RWPE1 (cell line): ENCODE results near the gene PREPL.
"Not testable (repeated sequence)": the region's sequence is repeated elsewhere in the genome, so short reads cannot be mapped to it uniquely, and the experiment has no call there.

Experiments used
- CTCF ChIA-PET: fragments of 350-600 bp; sonication (Branson Sonifier 250); formaldehyde crosslinking; extraction: SDS; loops from one replicate; lab custom pipeline; 2021; lab: Yijun Ruan, JAX
- POLR2A ChIA-PET: fragments of 400-600 bp; formaldehyde crosslinking; extraction: SDS; loops from one replicate; lab custom pipeline; 2020; ENCODE audit warnings: antibody characterized with exemption; ENCODE audit not compliant: low non-redundant PET; lab: Yijun Ruan, JAX
- DNase-seq: peaks from one replicate; pipeline ENCODE4 v3.0.0; 2012; ENCODE audit warnings: low spot score
- H3K27ac ChIP-seq: fragments of 450-650 bp; 2 replicates; pipeline ENCODE4 v1.5.1; 2017
- TF ChIP-seq, protein P1 (sequence below): fragments of 450-650 bp; conservative IDR thresholded peaks from 2 replicates; pipeline ENCODE4 v1.5.1; 2017; ENCODE audit warnings: low read depth, mild to moderate bottlenecking

Gene PREPL

DNA sequence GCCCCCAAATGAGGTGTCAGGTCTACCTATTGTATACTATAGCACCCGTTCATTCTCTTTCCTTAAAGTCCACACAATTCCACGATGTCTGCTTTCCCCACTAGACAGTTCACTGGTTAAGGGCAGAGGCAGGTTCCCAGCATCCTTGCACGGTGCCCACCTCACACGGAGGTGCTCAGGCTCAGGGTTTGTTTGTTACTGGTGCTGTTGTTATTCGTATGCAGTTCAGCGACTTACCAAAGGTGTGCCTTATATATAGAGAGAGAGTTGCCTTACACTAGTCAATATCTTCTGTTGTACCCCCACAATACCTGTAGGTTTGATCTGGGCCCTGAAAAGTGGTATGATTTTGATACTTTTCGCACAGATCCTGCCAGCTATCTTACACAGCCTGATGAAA is 55.4 kb downstream of the PREPL start:
- POLR2A ChIA-PET: no interaction called here
- CTCF ChIA-PET: no interaction called here
- DNase-seq: no peak
- no peak overlapping the region for H3K27ac ChIP-seq
- TF ChIP-seq, protein P1, sequence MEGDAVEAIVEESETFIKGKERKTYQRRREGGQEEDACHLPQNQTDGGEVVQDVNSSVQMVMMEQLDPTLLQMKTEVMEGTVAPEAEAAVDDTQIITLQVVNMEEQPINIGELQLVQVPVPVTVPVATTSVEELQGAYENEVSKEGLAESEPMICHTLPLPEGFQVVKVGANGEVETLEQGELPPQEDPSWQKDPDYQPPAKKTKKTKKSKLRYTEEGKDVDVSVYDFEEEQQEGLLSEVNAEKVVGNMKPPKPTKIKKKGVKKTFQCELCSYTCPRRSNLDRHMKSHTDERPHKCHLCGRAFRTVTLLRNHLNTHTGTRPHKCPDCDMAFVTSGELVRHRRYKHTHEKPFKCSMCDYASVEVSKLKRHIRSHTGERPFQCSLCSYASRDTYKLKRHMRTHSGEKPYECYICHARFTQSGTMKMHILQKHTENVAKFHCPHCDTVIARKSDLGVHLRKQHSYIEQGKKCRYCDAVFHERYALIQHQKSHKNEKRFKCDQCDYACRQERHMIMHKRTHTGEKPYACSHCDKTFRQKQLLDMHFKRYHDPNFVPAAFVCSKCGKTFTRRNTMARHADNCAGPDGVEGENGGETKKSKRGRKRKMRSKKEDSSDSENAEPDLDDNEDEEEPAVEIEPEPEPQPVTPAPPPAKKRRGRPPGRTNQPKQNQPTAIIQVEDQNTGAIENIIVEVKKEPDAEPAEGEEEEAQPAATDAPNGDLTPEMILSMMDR: no peak

DNA sequence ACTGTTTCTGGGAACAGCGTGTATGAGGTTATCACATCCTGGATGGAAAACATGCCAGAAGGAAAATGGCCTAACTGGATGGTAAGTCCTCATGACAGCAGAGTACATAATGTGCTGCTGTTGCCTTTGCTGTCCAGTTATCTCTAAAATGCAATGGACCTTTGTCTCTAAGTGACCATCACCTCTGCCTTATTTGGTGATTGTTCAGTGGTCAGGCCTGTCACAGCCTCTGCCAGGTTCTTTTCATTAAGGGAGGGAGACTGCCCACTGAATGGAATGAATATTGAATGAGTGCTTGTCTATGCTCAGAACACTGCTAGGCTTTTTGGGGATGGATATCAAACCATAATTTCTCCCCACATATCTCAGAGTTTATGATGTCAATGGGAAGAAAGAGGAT is 57.0 kb downstream of the PREPL start:
- ChIA-PET CTCF (no interaction called here), POLR2A (no interaction called here)
- DNase-seq: no peak
- H3K27ac ChIP-seq: no peak overlapping the region
- TF ChIP-seq, protein P1: no peak

DNA sequence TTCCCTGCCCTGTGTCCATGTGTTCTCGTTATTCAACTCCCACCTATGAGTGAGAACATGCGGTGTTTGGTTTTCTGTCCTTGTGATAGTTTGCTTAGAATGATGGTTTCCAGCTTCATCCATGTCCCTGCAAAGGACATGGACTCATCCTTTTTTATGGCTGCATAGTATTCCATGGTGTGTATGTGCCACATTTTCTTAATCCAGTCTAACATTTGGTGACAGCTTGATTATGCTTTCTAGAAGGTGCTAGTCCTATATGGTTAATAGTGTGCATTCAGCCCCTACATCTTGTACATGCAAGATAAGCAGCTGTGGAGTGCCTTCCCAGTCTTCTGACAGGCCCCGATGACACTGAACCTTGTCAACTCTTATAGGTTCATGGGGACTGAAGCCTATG is 57.5 kb downstream of the PREPL start:
- POLR2A ChIA-PET, DNase-seq, H3K27ac ChIP-seq: not testable (repeated sequence)
- CTCF ChIA-PET: interaction anchor here (0.9 kb wide), 1 partner anchor 260 kb away, joined by 3 read pairs; no protein-coding TSS in a partner anchor

DNA sequence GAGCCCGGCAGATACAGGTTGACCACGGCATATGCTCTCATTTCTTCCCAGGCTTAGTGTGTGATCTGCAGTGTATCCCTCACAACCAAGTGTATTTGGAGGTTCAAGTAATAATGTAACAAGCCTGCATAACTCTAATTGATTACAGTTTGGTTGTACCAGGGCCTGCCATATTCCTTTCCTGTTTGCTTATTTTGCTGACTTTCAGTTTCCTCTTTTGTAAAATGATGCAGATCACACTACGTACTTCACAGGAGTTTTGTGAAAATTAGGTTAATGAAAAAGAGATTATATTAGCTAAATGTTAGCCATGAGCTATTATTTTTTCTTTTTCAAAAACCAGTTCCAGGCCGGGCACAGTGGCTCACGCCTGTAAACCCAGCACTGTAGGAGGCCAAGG is 60.2 kb downstream of the PREPL start:
- no peak for DNase-seq
- no peak overlapping the region for H3K27ac ChIP-seq
- CTCF ChIA-PET: no interaction called here
- TF ChIP-seq, protein P1: no peak
- POLR2A ChIA-PET: no interaction called here

DNA sequence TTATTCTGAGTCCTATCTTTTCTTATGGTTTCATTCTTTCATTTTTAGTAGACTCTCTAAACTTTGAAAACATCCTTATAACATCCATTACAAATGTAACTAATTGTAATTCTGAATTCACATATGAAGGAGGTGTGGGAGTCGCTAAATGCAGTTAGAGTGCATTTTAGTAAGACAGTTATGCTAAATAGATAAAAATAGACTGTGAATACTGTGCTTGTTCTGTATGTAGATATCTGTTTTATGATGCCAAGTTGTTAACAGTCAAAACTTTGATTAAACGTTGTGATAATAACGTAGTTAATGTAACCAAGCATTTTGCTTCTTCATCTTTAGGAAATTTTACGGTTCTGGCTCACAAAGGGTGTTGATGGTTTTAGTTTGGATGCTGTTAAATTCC is 61.7 kb downstream of the PREPL start:
- CTCF ChIA-PET: no interaction called here
- no peak for DNase-seq
- TF ChIP-seq, protein P1: no peak
- POLR2A ChIA-PET: no interaction called here
- H3K27ac ChIP-seq: no peak overlapping the region

DNA sequence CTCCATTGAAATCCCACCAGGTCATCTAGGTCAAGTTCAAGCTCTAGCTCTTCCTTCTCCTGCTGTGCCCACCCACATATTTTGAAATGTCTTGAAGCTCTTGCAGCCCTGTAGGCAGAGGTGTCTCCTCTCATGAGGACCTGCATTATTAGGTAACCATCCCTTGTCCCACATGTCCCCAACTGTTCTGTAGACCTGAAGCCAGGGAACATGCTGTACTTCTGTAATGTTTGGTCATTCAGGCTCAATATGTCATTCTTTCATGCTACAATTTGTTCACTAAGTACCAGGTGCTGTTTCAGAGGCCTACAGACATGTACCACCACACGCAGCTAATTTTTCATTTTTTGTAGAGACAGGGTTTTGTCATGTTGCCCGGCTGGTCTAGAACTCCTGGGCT is 63.9 kb downstream of the PREPL start:
- ChIA-PET CTCF (no interaction called here), POLR2A (no interaction called here)
- TF ChIP-seq, protein P1: no peak
- no peak overlapping the region for H3K27ac ChIP-seq
- no peak for DNase-seq

DNA sequence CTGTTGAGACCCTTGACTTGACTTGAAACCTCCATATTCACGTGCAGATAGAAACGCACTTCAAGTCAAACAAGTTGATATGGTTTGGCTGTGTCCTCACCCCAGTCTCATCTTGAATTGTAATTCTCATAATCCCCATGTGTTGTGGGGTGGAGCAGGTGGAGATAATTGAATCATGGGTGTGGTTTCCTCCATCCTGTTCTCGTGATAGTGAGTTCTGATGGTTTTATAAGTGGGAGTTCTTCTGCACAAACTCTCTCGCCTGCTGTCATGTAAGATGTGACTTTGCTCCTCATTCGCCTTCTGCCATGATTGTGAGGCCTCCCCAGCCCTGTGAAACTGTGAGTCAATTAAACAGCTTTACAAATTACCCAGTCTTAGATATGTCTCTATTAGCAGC is 64.6 kb downstream of the PREPL start:
- POLR2A ChIA-PET: no interaction called here
- CTCF ChIA-PET: no interaction called here
- no peak for DNase-seq
- TF ChIP-seq, protein P1: no peak
- H3K27ac ChIP-seq: no peak overlapping the region
